Breast epithelium (tissue), 3 donors: ENCODE data around the gene CISH.

Experiments used
- CTCF ChIP-seq, 3 donors: fragments of 450-650 bp; IDR thresholded peaks; one replicate each; pipeline ENCODE4 v1.5.1; 2016 to 2017; ENCODE audit warnings: antibody characterized with exemption in 3 of 3, mild to moderate bottlenecking in 3 of 3, moderate library complexity in 3 of 3
- POLR2A ChIP-seq: fragments of 450-650 bp; IDR thresholded peaks from one replicate; pipeline ENCODE4 v1.6.1; 2016; ENCODE audit warnings: antibody characterized with exemption, mild to moderate bottlenecking, moderate library complexity
- POLR2AphosphoS5 ChIP-seq, 3 donors: sonication (generic); formaldehyde crosslinking; IDR thresholded peaks; one replicate each; pipeline ENCODE4 v1.6.1; 2017; ENCODE audit warnings: antibody characterized with exemption in 3 of 3

GRCh38 chr3:50626401-50626800, 14.8 kb upstream of the CISH start:
- TF ChIP-seq CTCF (IDR thresholded peaks at IDR 0.05) (no peak), POLR2A (no peak), POLR2AphosphoS5 (IDR thresholded peaks at IDR 0.05) (no peak)
